Osteoblast (primary cell): Measurements from ENCODE around the gene GAMT. TPM values are rescaled to one million over a fixed set of nuclear protein-coding genes. Genes with fewer than 3 reads are reported as not detected.

Experiments used
- DNase-seq: peaks from one replicate; pipeline ENCODE4 v3.0.0; 2011; ENCODE audit warnings: low spot score, mixed read lengths; ENCODE audit not compliant: insufficient read length; ENCODE audit errors: missing footprints
- H2AFZ ChIP-seq: 2 replicates; pipeline ENCODE4 v1.6.0; 2011; ENCODE audit warnings: mild to moderate bottlenecking, low read length
- H3K27ac ChIP-seq: 2 replicates; pipeline ENCODE4 v1.5.1; 2011; ENCODE audit warnings: mild to moderate bottlenecking, low read depth, low read length, moderate library complexity
- H3K27me3 ChIP-seq: 2 replicates; pipeline ENCODE4 v1.6.0; 2012; ENCODE audit warnings: mild to moderate bottlenecking, control low read depth, inconsistent platforms, low read length, moderate library complexity; ENCODE audit not compliant: insufficient read depth
- H3K36me3 ChIP-seq: 2 replicates; pipeline ENCODE4 v1.5.1; 2011; ENCODE audit warnings: mild to moderate bottlenecking, low read length, control low read depth, moderate library complexity; ENCODE audit not compliant: insufficient read depth
- H3K4me1 ChIP-seq: 2 replicates; pipeline ENCODE4 v1.5.1; 2011; ENCODE audit warnings: mild to moderate bottlenecking, low read length, control low read depth, moderate library complexity; ENCODE audit not compliant: insufficient read depth
- H3K4me2 ChIP-seq: 2 replicates; pipeline ENCODE4 v1.6.0; 2011; ENCODE audit warnings: mild to moderate bottlenecking, low read length; ENCODE audit not compliant: insufficient read depth
- H3K4me3 ChIP-seq: fragments of 200-600 bp; sonication (generic); 3 replicates; pipeline ENCODE4 v1.5.1; 2012; ENCODE audit warnings: mild to moderate bottlenecking, low read length, inconsistent platforms; ENCODE audit not compliant: insufficient read depth
- H3K79me2 ChIP-seq: 2 replicates; pipeline ENCODE4 v1.6.0; 2012; ENCODE audit warnings: mild to moderate bottlenecking, low read length, control low read depth, inconsistent platforms; ENCODE audit not compliant: insufficient read depth
- H3K9me3 ChIP-seq: 2 replicates; pipeline ENCODE4 v1.5.1; 2011; ENCODE audit warnings: low read depth, low read length, control low read depth
- H4K20me1 ChIP-seq: 2 replicates; pipeline ENCODE4 v1.6.0; 2012; ENCODE audit warnings: mild to moderate bottlenecking, low read length, control low read depth; ENCODE audit not compliant: insufficient read depth
- total RNA-seq: library from RNA; depleted of rRNA; stranded (reverse); fragments of >200 nt; gene quantifications from 2 replicates; pipeline ENCODE4 v1.2.3, GENCODE V29; 2012
- TF ChIP-seq, protein P1 (sequence below): IDR thresholded peaks from 2 replicates; pipeline ENCODE4 v1.5.1; 2011; ENCODE audit warnings: mild to moderate bottlenecking, low read depth, low read length, moderate library complexity; ENCODE audit errors: extremely low read depth

Gene GAMT
- total RNA-seq, 1 donor: 25.0 TPM

DNA sequence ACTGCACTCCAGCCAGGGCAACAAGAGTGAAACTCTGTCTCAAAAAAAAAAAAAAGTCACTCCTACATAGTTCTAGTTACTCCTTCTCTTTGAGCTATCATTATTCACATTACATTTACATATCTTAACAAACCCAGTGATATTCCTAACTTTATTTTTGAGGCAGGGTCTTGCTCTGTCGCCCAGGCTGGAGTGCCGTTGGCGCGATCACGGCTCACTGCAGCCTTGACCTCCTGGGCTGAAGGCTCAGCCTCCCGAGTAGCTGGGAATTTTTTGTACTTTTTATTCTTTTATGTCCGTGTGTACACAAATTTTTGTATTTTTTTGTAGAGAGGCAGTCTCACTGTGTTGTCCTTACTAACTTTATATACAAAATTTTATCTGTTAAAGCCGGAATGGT, 36.3 kb upstream of the GAMT start:
- no peaks in the 10 kb centered on the region for H3K9me3 ChIP-seq
- H3K4me3 ChIP-seq: peak overlapping the region; percentile 98
- no peak for DNase-seq
- H3K4me2 ChIP-seq: peak overlapping the region; percentile 72
- peaks cover 51% of the 10 kb centered on the region for H3K36me3 ChIP-seq
- peaks cover 48% of the 10 kb centered on the region for H3K79me2 ChIP-seq
- no peaks in the 10 kb centered on the region for H3K27me3 ChIP-seq
- H2AFZ ChIP-seq: peak overlapping the region; percentile 77
- TF ChIP-seq, protein P1, sequence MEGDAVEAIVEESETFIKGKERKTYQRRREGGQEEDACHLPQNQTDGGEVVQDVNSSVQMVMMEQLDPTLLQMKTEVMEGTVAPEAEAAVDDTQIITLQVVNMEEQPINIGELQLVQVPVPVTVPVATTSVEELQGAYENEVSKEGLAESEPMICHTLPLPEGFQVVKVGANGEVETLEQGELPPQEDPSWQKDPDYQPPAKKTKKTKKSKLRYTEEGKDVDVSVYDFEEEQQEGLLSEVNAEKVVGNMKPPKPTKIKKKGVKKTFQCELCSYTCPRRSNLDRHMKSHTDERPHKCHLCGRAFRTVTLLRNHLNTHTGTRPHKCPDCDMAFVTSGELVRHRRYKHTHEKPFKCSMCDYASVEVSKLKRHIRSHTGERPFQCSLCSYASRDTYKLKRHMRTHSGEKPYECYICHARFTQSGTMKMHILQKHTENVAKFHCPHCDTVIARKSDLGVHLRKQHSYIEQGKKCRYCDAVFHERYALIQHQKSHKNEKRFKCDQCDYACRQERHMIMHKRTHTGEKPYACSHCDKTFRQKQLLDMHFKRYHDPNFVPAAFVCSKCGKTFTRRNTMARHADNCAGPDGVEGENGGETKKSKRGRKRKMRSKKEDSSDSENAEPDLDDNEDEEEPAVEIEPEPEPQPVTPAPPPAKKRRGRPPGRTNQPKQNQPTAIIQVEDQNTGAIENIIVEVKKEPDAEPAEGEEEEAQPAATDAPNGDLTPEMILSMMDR: no peak
- H3K27ac ChIP-seq: peak overlapping the region; percentile 60
- peaks cover 54% of the 10 kb centered on the region for H4K20me1 ChIP-seq
- H3K4me1 ChIP-seq: peaks cover 12% of the 10 kb centered on the region

DNA sequence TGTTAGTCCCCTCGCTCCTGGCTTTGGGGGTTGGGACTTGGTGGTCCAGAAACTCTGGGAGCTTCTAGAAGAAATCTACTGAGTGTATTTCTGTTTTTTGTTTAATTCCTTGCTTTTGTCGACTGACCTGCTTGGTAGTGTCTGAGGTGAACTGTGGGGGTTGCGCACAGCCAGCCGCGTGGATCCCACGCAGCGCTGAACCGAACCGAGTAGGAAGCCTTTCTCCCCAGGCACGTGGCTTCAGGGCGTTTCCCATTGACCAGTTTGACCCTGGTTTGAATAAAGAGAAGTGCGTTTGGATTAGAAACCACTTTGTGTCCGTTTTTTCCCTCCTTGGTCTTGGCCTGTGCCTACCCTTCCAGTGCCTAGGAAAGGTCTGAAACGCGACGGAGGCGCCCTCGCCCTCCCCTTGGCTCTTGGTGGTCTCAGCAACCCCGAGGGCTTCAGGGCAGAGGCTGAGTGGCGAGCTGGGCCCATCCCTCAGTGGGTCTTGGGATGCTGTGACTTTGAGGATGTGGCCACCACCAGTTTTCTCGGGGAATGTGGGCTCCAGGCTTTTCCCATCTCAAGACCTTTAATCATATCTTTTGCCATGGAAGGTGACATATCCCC, 34.1 kb upstream of the GAMT start:
- Histone ChIP-seq H3K4me3 (no peak overlapping the region), H3K4me1 (peaks cover 12% of the 10 kb centered on the region), H3K36me3 (peaks cover 41% of the 10 kb centered on the region), H3K79me2 (peaks cover 40% of the 10 kb centered on the region), H3K27ac (no peak overlapping the region), H2AFZ (no peak overlapping the region), H4K20me1 (peaks cover 37% of the 10 kb centered on the region), H3K4me2 (no peak overlapping the region), H3K27me3 (no peaks in the 10 kb centered on the region), H3K9me3 (no peaks in the 10 kb centered on the region)
- TF ChIP-seq, protein P1: no peak
- no peak for DNase-seq

DNA sequence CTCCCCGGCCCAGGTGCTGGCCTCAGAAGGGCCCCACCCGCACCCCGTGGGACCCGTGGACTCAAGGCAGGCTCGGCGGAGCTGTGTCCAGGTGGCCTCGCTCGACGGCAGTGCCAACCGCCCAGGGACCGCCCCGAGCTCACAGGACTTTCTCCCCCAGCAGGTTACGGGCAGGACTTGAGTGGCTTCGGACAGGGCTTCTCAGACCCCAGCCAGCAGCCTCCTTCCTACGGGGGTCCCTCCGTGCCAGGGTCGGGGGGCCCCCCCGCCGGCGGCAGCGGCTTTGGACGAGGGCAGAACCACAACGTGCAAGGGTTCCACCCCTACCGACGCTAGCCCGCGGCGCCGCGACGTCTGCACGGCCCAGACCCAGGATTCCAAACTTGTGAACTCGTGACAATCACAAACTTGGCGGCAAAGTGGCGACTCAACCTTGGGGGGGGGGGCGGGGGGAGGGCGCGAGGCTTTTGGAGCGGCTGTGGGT, 33.3 kb upstream of the GAMT start:
- Histone ChIP-seq H4K20me1 (peaks cover 30% of the 10 kb centered on the region), H3K4me2 (no peak overlapping the region), H3K36me3 (peaks cover 38% of the 10 kb centered on the region), H3K79me2 (peaks cover 34% of the 10 kb centered on the region), H3K4me3 (no peak overlapping the region), H3K27ac (no peak overlapping the region), H2AFZ (no peak overlapping the region), H3K9me3 (no peaks in the 10 kb centered on the region), H3K27me3 (no peaks in the 10 kb centered on the region), H3K4me1 (peaks cover 9% of the 10 kb centered on the region)
- TF ChIP-seq, protein P1: no peak
- DNase-seq: no peak

DNA sequence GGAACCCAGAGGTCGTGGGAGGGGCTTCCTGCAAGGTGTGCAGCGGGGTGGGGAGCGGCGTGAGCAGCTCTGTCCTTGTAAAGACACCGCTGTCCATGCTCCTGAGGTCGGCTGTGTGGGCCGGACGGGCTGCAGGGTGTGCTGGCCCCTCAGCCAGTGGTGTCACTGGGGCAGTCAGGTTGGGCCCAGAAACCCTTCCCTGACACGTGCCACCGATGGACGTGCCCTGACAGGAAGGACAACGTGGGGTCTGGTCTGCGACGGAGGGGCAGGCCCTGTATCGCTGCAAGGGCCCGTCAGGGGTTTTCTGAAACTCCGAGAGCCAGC, 32.7 kb upstream of the GAMT start:
- peaks cover 30% of the 10 kb centered on the region for H3K79me2 ChIP-seq

More for the DNA sequence above, 32.7 kb upstream of the GAMT start:
- peaks cover 30% of the 10 kb centered on the region for H4K20me1 ChIP-seq
- no peaks in the 10 kb centered on the region for H3K27me3 ChIP-seq
- no peak overlapping the region for H3K4me3 ChIP-seq
- H3K27ac ChIP-seq: no peak overlapping the region
- no peaks in the 10 kb centered on the region for H3K9me3 ChIP-seq
- no peak for DNase-seq
- peaks cover 41% of the 10 kb centered on the region for H3K36me3 ChIP-seq
- TF ChIP-seq, protein P1: no peak
- peaks cover 5% of the 10 kb centered on the region for H3K4me1 ChIP-seq
- H3K4me2 ChIP-seq: no peak overlapping the region
- H2AFZ ChIP-seq: no peak overlapping the region
